ENCODE results near the gene ZNF853. TPM values are rescaled to one million over a fixed set of nuclear protein-coding genes. Genes with fewer than 3 reads are reported as not detected.

Gene ZNF853
- total and polyA plus RNA-seq, 10 of the 15 experiments (the other 5 are each of a cell fraction or from before 2014, with no cell fraction given) = 0.04 to 0.26 (median 0.05) TPM; not detected in 4

- SMC1A ChIA-PET (ENCODE audit: uncharacterized antibody, unreplicated experiment) = no interaction called here
Observed at GRCh38 chr7:6622134-6622710, 6.8 kb downstream of the ZNF853 start.

More at GRCh38 chr7:6622134-6622710, 6.8 kb downstream of the ZNF853 start:
- ChIA-PET RAD21 (ENCODE audit: unreplicated experiment) (no interaction called here), CTCF (no interaction called here), POLR2A (interaction anchor here (0.6 kb wide), 1 partner anchor 29 kb away, joined by 7 read pairs; no protein-coding TSS in a partner anchor)
- TF ChIP-seq CBFB (IDR thresholded peaks at IDR 0.05; ENCODE audit: low read depth) (no peak), CREB1 (IDR thresholded peaks at IDR 0.05; ENCODE audit: low read depth) (no peak), CHD1 (IDR thresholded peaks at IDR 0.05; ENCODE audit: low read depth, low read length) (no peak), NFIC (IDR thresholded peaks at IDR 0.05; ENCODE audit: low read depth, low read length) (no peak), SMAD1 (IDR thresholded peaks at IDR 0.05; ENCODE audit: low read depth, partially characterized antibody) (no peak), POLR2AphosphoS5 (IDR thresholded peaks at IDR 0.05; ENCODE audit: low read length) (no peak), TBL1XR1 (IDR thresholded peaks at IDR 0.05; ENCODE audit: low read depth, low read length) (no peak), CREM (IDR thresholded peaks at IDR 0.05; ENCODE audit: low read depth) (no peak), CBX3 (IDR thresholded peaks at IDR 0.05; ENCODE audit: borderline replicate concordance, low read depth) (no peak), SRF (IDR thresholded peaks at IDR 0.05; ENCODE audit: low read depth in 2 of 2, low read length in 2 of 2) (no peak), FOXM1 (IDR thresholded peaks at IDR 0.05; ENCODE audit: low read depth, low read length) (no peak), CBX5 (IDR thresholded peaks at IDR 0.05; ENCODE audit: low read depth) (no peak)
- TF ChIP-seq, protein P1, sequence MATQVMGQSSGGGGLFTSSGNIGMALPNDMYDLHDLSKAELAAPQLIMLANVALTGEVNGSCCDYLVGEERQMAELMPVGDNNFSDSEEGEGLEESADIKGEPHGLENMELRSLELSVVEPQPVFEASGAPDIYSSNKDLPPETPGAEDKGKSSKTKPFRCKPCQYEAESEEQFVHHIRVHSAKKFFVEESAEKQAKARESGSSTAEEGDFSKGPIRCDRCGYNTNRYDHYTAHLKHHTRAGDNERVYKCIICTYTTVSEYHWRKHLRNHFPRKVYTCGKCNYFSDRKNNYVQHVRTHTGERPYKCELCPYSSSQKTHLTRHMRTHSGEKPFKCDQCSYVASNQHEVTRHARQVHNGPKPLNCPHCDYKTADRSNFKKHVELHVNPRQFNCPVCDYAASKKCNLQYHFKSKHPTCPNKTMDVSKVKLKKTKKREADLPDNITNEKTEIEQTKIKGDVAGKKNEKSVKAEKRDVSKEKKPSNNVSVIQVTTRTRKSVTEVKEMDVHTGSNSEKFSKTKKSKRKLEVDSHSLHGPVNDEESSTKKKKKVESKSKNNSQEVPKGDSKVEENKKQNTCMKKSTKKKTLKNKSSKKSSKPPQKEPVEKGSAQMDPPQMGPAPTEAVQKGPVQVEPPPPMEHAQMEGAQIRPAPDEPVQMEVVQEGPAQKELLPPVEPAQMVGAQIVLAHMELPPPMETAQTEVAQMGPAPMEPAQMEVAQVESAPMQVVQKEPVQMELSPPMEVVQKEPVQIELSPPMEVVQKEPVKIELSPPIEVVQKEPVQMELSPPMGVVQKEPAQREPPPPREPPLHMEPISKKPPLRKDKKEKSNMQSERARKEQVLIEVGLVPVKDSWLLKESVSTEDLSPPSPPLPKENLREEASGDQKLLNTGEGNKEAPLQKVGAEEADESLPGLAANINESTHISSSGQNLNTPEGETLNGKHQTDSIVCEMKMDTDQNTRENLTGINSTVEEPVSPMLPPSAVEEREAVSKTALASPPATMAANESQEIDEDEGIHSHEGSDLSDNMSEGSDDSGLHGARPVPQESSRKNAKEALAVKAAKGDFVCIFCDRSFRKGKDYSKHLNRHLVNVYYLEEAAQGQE (IDR thresholded peaks at IDR 0.05; ENCODE audit: low read depth, low read length) = no peak
- Histone ChIP-seq H3K9me3 (replicated peaks; ENCODE audit: control insufficient read depth, insufficient read depth, low read length) (no peaks in the 10 kb centered on the region), H3K27me3 (replicated peaks in 1 of 2; ENCODE audit: control insufficient read depth in 2 of 2, insufficient read depth in 2 of 2, low read length in 1 of 2) (no peaks in the 10 kb centered on the region; a peak in 2 of 4 replicates), H3K27ac (ENCODE audit: control insufficient read depth, insufficient read depth) (no peak overlapping the region), H3K4me2 (ENCODE audit: control insufficient read depth, insufficient read depth) (no peak overlapping the region), H3K79me2 (ENCODE audit: control insufficient read depth, insufficient read depth, low read length) (no peaks in the 10 kb centered on the region), H2AFZ (ENCODE audit: control insufficient read depth, low read depth, low read length) (no peak overlapping the region), H3K9ac (ENCODE audit: control insufficient read depth, insufficient read depth, low read length) (no peak overlapping the region), H3K4me1 (ENCODE audit: control insufficient read depth, insufficient read depth, low read length) (peaks cover 25% of the 10 kb centered on the region), H4K20me1 (ENCODE audit: control insufficient read depth, insufficient read depth) (no peaks in the 10 kb centered on the region), H3K36me3 (ENCODE audit: control insufficient read depth in 2 of 2, insufficient read depth in 2 of 2, low read length in 1 of 2) (no peaks in the 10 kb centered on the region), H3K4me3 (no peak overlapping the region)
- intact Hi-C loops (cut with micrococcal nuclease; ENCODE audit: unreplicated experiment) = no loop called here
- no TSS peak for BruUV-seq (replicated peaks)
- no peak for DNase-seq (ENCODE audit: low read depth, low spot score)
- no peak for ATAC-seq
- in situ Hi-C loops (cut with MboI) = no loop called here
- FAIRE-seq = no peak
- WGBS (ENCODE audit: insufficient coverage, insufficient replicate concordance, low lambda C conversion rate, missing lambda C conversion rate) = 94% methylated on average over 58 of the region's 67 CpGs
